ENCODE data around the gene RPL7A. TPM values are rescaled to one million over a fixed set of nuclear protein-coding genes. Genes with fewer than 3 reads are reported as not detected.
A peak's percentile ranks its signal among the peaks of the same experiment; 100 is the strongest.
"Not testable (repeated sequence)": the region's sequence is repeated elsewhere in the genome, so short reads cannot be mapped to it uniquely, and the experiment has no call there.

RPL7A gene
- 2,746 and 2,748 TPM in 2 replicates for total RNA-seq
- long read RNA-seq, transcript RPL7A-202 (8 exons, 891 nt), result major isoform, 1,028 of 1,510 reads
- long read RNA-seq, transcript RPL7A-204 (7 exons, 1,164 nt), result minor isoform, 7 of 1,510 reads
- long read RNA-seq, partial matches to known transcripts, result 457 of 1,510 reads
- long read RNA-seq, other reads (novel, unspliced or antisense), result 13 of 1,510 reads

DNA sequence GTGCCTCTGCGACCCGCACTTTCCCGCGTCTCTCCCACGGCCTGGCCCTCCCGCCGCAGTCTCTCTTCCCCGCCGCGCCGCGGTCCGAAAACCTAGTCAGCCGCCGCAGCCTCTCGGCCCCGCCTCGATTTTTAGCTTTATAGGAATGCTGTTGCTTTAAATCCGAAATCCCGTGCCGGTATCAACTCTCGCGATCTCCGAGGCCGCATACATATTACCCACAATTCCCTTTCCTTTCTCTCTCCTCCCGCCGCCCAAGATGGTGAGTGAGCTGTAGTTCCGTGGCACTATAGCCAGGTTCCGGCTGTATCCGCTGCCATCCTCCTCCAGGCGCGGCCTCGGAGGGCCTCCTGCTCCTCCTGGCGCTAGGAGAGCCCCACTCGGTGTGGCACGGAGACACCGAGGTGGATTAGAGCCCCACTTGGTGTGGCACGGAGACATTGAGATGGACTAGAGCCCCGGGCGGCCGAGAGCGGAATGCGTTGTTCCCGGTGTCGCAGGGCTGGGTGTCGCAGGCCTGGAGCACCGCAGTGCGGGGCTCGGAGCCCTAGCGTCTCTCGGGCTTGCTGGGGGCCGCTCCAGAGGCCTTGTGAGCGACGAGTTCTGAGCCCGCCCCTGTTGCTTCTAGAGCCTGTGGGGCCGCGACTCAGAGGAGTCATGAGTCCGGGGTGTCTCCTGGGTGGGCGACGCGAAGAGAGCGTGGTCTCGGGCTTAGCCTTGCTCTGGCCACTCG is at the start of gene RPL7A, which contains the start of gene MED22:
TSS of gene RPL7A (plus strand) at position 234 of the 733 bp plus-strand sequence. CDS start at position 260, 26 bp downstream.
TSS of gene MED22 (minus strand) at position 147 of the 733 bp plus-strand sequence. CDS start 1,469 bp downstream, outside the sequence.
- Mint-ChIP-seq H3K4me3 (peak within 1 kb of the TSS; percentile 96), H3K27me3 (ENCODE audit: low read depth) (peaks cover 4% of the 10 kb centered on the region), H3K27ac (ENCODE audit: unreplicated experiment) (peak within 1 kb of the TSS; percentile 100), H3K9me3 (no peaks in the 10 kb centered on the region), H3K4me1 (peaks cover 33% of the 10 kb centered on the region), H3K36me3 (ENCODE audit: low read depth) (peaks cover 37% of the 10 kb centered on the region)
- TF ChIP-seq, protein P1, sequence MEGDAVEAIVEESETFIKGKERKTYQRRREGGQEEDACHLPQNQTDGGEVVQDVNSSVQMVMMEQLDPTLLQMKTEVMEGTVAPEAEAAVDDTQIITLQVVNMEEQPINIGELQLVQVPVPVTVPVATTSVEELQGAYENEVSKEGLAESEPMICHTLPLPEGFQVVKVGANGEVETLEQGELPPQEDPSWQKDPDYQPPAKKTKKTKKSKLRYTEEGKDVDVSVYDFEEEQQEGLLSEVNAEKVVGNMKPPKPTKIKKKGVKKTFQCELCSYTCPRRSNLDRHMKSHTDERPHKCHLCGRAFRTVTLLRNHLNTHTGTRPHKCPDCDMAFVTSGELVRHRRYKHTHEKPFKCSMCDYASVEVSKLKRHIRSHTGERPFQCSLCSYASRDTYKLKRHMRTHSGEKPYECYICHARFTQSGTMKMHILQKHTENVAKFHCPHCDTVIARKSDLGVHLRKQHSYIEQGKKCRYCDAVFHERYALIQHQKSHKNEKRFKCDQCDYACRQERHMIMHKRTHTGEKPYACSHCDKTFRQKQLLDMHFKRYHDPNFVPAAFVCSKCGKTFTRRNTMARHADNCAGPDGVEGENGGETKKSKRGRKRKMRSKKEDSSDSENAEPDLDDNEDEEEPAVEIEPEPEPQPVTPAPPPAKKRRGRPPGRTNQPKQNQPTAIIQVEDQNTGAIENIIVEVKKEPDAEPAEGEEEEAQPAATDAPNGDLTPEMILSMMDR (conservative IDR thresholded peaks at IDR 0.05), result no peak
- DNase-seq (ENCODE audit: low read depth, low spot score), result peak; percentile 89

DNA sequence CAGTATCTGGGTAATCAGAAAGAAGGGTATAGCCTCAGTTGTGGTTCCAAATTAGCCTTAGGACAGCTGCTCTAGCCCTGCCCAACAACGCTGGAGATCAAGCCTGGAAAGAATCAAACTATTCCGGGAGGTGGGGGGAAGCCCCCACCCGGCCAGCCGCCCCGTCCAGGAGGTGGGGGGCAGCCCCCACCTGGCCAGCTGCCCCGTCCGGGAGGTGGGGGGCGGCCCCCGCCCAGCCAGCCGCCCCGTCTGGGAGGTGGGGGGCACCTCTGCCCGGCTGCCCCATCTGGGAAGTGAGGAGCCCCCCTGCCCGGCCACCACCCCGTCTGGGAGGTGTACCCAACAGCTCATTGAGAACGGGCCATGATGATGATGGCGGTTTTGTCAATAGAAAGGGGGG is 48.0 kb upstream of the RPL7A start:
- H3K4me1 Mint-ChIP-seq; H3K4me3 Mint-ChIP-seq; H3K36me3 Mint-ChIP-seq (ENCODE audit: low read depth); H3K27ac Mint-ChIP-seq (ENCODE audit: unreplicated experiment); H3K9me3 Mint-ChIP-seq; DNase-seq (ENCODE audit: low read depth, low spot score): not testable (repeated sequence)
- peaks cover 24% of the 10 kb centered on the region for H3K27me3 Mint-ChIP-seq (ENCODE audit: low read depth)

DNA sequence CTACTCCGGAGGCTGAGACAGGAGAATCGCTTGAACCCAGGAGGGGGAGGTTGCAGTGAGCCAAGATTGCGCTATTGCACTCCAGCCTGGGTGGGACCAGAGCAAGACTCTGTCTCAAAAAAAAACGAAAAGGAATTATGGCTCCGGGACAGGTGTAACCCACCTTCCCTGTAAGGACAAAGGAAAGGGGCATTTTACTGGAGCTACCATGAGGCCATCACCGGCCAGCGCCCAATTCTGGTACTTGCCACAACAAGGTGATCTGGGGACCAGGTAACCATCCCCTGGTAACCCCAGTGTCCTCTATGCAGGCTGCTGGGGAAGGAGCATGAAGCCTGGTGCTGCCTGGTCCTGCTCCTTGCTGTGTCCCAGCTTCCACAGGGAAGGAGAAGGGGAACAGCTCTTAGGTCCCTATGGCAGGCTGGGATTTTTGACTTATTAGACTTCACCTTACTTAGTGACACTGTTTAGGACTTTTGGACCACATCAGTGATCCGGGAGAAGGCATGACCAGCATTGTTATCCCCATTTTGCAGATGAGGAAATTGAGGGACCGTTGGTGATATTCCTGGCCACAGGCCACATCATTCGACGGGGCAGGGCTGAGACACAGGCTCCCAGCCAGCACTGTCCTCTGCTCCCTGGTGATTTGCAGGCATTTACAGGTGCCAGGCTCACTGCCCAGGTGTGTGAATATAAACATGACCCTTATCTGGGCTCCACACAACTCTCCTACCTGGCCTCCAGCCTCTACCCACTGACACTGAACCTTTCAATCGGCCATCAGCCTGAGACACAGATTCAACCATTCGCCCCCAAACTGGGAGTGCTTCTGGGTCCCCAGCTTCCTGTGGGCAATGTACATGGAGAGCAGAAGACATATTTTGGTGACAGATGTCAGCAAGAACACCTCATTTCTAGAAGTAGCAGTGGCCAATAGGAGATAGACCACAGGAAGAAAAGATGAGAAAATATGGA is 46.5 kb upstream of the RPL7A start:
- Mint-ChIP-seq H3K4me3 (no peak overlapping the region), H3K4me1 (no peaks in the 10 kb centered on the region), H3K9me3 (no peaks in the 10 kb centered on the region), H3K27me3 (ENCODE audit: low read depth) (peaks cover 19% of the 10 kb centered on the region), H3K27ac (ENCODE audit: unreplicated experiment) (no peak overlapping the region), H3K36me3 (ENCODE audit: low read depth) (no peaks in the 10 kb centered on the region)
- DNase-seq (ENCODE audit: low read depth, low spot score), result no peak
- TF ChIP-seq, protein P1 (conservative IDR thresholded peaks at IDR 0.05), result no peak

DNA sequence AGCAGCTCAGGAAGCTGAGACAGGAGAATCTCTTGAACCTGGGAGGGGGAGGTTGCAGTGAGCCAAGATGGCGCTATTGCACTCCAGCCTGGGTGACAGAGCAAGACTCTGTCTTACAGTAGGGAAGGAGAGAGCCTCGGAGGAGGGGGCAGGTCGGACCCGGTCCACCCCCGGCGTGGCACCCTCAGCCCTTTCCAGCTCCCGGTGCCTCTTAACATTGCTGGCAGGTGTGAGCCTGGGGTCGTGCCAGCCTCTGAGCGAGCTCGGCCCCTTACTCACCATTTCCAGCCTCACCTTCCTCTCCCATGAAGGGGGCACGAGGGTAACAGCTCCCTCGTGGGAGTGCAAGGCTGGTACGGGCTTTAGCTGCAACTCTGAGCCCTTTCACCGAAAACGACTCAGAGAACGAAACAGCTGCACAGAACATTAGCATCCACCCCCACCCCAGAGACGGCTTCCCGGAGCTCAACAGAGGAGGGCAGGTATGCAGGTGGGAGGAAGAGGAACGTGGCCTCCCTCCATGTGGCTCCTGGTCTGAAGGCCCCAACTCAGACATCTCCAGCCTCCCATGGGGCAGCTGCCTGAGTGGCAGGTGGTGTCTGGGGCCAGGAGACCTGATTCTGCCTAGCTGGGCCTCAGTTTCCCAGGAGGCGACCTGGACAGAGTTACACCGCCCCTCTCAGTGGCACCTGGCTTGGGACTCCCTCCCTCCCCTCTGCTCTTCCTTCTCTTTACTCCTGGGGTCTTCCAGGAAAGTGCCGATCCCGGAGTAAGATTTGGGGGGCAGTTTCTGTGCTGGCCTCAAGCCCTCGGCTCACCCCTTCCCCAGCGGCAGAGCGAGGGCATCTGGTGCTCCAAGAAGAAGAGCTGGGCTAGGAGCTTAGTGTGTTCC is 44.5 kb upstream of the RPL7A start:
- H3K4me3 Mint-ChIP-seq, result no peak overlapping the region
- peaks cover 7% of the 10 kb centered on the region for H3K27me3 Mint-ChIP-seq (ENCODE audit: low read depth)
- H3K9me3 Mint-ChIP-seq, result no peaks in the 10 kb centered on the region
- TF ChIP-seq, protein P1 (conservative IDR thresholded peaks at IDR 0.05), result no peak
- peak overlapping the region; percentile 71 for H3K27ac Mint-ChIP-seq (ENCODE audit: unreplicated experiment)
- no peak for DNase-seq (ENCODE audit: low read depth, low spot score)
- H3K36me3 Mint-ChIP-seq (ENCODE audit: low read depth), result no peaks in the 10 kb centered on the region
- no peaks in the 10 kb centered on the region for H3K4me1 Mint-ChIP-seq

GRCh38 chr9:133304158-133304470 is 43.9 kb upstream of the RPL7A start:
- Mint-ChIP-seq H3K36me3 (ENCODE audit: low read depth) (no peaks in the 10 kb centered on the region), H3K27me3 (ENCODE audit: low read depth) (peaks cover 5% of the 10 kb centered on the region), H3K4me3 (no peak overlapping the region), H3K27ac (ENCODE audit: unreplicated experiment) (no peak overlapping the region), H3K4me1 (no peaks in the 10 kb centered on the region), H3K9me3 (no peaks in the 10 kb centered on the region)
- DNase-seq (ENCODE audit: low read depth, low spot score), result no peak
- TF ChIP-seq, protein P1 (conservative IDR thresholded peaks at IDR 0.05), result no peak

Measured in neural crest cell (in vitro differentiated cells).